Mononuclear cell (primary cell): ENCODE data around the gene RNU5D-1. TPM values are rescaled to one million over a fixed set of nuclear protein-coding genes. Genes with fewer than 3 reads are reported as not detected.

Experiments used
- H3K27me3 ChIP-seq: 2 replicates; pipeline ENCODE4 v1.6.0; 2011; ENCODE audit warnings: low read length, control low read depth; ENCODE audit not compliant: insufficient read depth
- H3K4me1 ChIP-seq: 2 replicates; pipeline ENCODE4 v1.5.1; 2011; ENCODE audit warnings: mild to moderate bottlenecking, low read length, control low read depth; ENCODE audit not compliant: insufficient read depth
- H3K4me3 ChIP-seq: 2 replicates; pipeline ENCODE4 v1.5.1; 2011; ENCODE audit warnings: mild to moderate bottlenecking, low read length, moderate library complexity
- H3K9me3 ChIP-seq: 2 replicates; pipeline ENCODE4 v1.5.1; 2011; ENCODE audit warnings: low read depth, mild to moderate bottlenecking, control low read depth, low read length
- total RNA-seq: library from RNA; depleted of rRNA; stranded (reverse); fragments of >200 nt; gene quantifications from one replicate; pipeline ENCODE4 v1.2.3, GENCODE V29; 2012

RNU5D-1 gene
- total RNA-seq, 1 donor: not detected

- H3K9me3 ChIP-seq: no peaks in the 10 kb centered on the region
- peaks cover 30% of the 10 kb centered on the region for H3K4me1 ChIP-seq
- H3K27me3 ChIP-seq: no peaks in the 10 kb centered on the region
- no peak overlapping the region for H3K4me3 ChIP-seq
Observed at GRCh38 chr1:44696789-44697345, 34.1 kb downstream of the RNU5D-1 start.

GRCh38 chr1:44696101-44696500 lies 34.9 kb downstream of the RNU5D-1 start:
- H3K4me1 ChIP-seq: peaks cover 30% of the 10 kb centered on the region
- no peaks in the 10 kb centered on the region for H3K9me3 ChIP-seq
- H3K27me3 ChIP-seq: no peaks in the 10 kb centered on the region
- H3K4me3 ChIP-seq: no peak overlapping the region

GRCh38 chr1:44695671-44696070 lies 35.3 kb downstream of the RNU5D-1 start:
- Histone ChIP-seq H3K4me1 (peaks cover 30% of the 10 kb centered on the region), H3K27me3 (no peaks in the 10 kb centered on the region), H3K4me3 (no peak overlapping the region), H3K9me3 (no peaks in the 10 kb centered on the region)

GRCh38 chr1:44694863-44695478 lies 36.0 kb downstream of the RNU5D-1 start:
- no peaks in the 10 kb centered on the region for H3K27me3 ChIP-seq
- no peaks in the 10 kb centered on the region for H3K9me3 ChIP-seq
- peaks cover 30% of the 10 kb centered on the region for H3K4me1 ChIP-seq
- H3K4me3 ChIP-seq: no peak overlapping the region

- H3K27me3 ChIP-seq: no peaks in the 10 kb centered on the region
- H3K4me3 ChIP-seq: no peak overlapping the region
- H3K4me1 ChIP-seq: peaks cover 29% of the 10 kb centered on the region
- H3K9me3 ChIP-seq: no peaks in the 10 kb centered on the region
Observed at GRCh38 chr1:44693900-44694299, 37.1 kb downstream of the RNU5D-1 start.

GRCh38 chr1:44693159-44693558 lies 37.8 kb downstream of the RNU5D-1 start:
- Histone ChIP-seq H3K9me3 (no peaks in the 10 kb centered on the region), H3K4me3 (no peak overlapping the region), H3K4me1 (peaks cover 22% of the 10 kb centered on the region), H3K27me3 (no peaks in the 10 kb centered on the region)

- Histone ChIP-seq H3K4me3 (no peak overlapping the region), H3K27me3 (no peaks in the 10 kb centered on the region), H3K9me3 (no peaks in the 10 kb centered on the region), H3K4me1 (peaks cover 15% of the 10 kb centered on the region)
Observed at GRCh38 chr1:44689447-44689765, 41.6 kb downstream of the RNU5D-1 start.

GRCh38 chr1:44688760-44689446 lies 42.1 kb downstream of the RNU5D-1 start:
- no peaks in the 10 kb centered on the region for H3K9me3 ChIP-seq
- no peak overlapping the region for H3K4me3 ChIP-seq
- peaks cover 18% of the 10 kb centered on the region for H3K4me1 ChIP-seq
- H3K27me3 ChIP-seq: no peaks in the 10 kb centered on the region

- Histone ChIP-seq H3K27me3 (no peaks in the 10 kb centered on the region), H3K4me1 (peaks cover 40% of the 10 kb centered on the region), H3K9me3 (no peaks in the 10 kb centered on the region), H3K4me3 (no peak overlapping the region)
Observed at GRCh38 chr1:44685881-44686280, 45.1 kb downstream of the RNU5D-1 start.

- peaks cover 40% of the 10 kb centered on the region for H3K4me1 ChIP-seq
- no peaks in the 10 kb centered on the region for H3K9me3 ChIP-seq
- no peak overlapping the region for H3K4me3 ChIP-seq
- H3K27me3 ChIP-seq: no peaks in the 10 kb centered on the region
Observed at GRCh38 chr1:44685218-44685617, 45.8 kb downstream of the RNU5D-1 start.

GRCh38 chr1:44684525-44684924 lies 46.4 kb downstream of the RNU5D-1 start:
- Histone ChIP-seq H3K4me3 (no peak overlapping the region), H3K27me3 (no peaks in the 10 kb centered on the region)

GRCh38 chr1:44682883-44683265 lies 48.1 kb downstream of the RNU5D-1 start:
- H3K27me3 ChIP-seq: no peaks in the 10 kb centered on the region
- no peak overlapping the region for H3K4me3 ChIP-seq
- no peaks in the 10 kb centered on the region for H3K9me3 ChIP-seq
- H3K4me1 ChIP-seq: peaks cover 51% of the 10 kb centered on the region

More at GRCh38 chr1:44684525-44684924, 46.4 kb downstream of the RNU5D-1 start:
- peaks cover 40% of the 10 kb centered on the region for H3K4me1 ChIP-seq
- no peaks in the 10 kb centered on the region for H3K9me3 ChIP-seq

- Histone ChIP-seq H3K4me1 (peaks cover 58% of the 10 kb centered on the region), H3K9me3 (no peaks in the 10 kb centered on the region), H3K4me3 (no peak overlapping the region), H3K27me3 (no peaks in the 10 kb centered on the region)
Observed at GRCh38 chr1:44681905-44682882, 48.8 kb downstream of the RNU5D-1 start.
